Measurements from ENCODE around the gene USH2A. TPM values are rescaled to one million over a fixed set of nuclear protein-coding genes. Genes with fewer than 3 reads are reported as not detected.
A peak's percentile ranks its signal among the peaks of the same experiment; 100 is the strongest.

The USH2A gene
- total and polyA plus RNA-seq, 11 donors = 0.03 to 4.7 (median 1.7) TPM

DNA sequence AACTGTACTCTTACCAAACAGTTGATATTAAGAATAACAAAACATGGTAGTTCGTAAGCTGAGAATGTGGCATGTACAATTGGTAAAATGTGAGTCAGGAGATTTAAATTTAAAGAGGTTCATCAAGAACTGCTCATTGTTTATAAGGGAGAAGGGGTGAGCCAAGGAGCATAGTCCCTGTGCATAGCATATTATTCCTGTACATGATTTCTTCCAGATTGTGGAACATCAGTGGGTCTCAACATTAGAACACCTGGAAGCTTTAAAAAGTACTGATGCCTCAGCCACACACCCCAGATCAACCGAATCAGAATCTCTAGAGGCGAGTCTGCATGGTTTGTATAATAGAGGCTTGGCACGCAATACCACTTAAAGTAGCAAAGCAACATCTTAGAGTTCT lies 800.1 kb downstream of the USH2A start:
- Histone ChIP-seq H3K27ac (no peak overlapping the region), H3K9me3 (peaks cover 0 to 3% (median 0%) of the 10 kb centered on the region in 12 donors), H3K4me1 (peaks cover 0 to 1% (median 0%) of the 10 kb centered on the region in 12 donors), H3K4me3 (no peak overlapping the region), H3K36me3 (peaks cover 0 to 61% (median 37%) of the 10 kb centered on the region in 9 donors), H3K27me3 (no peaks in the 10 kb centered on the region)
- no peak for DNase-seq
- WGBS, 4 donors = 95 to 100% (median 97%) methylated on average over 4 of the region's 4 CpGs
- intact Hi-C loops (cut with DNase I) = no loop called here
- TF ChIP-seq, protein P1, sequence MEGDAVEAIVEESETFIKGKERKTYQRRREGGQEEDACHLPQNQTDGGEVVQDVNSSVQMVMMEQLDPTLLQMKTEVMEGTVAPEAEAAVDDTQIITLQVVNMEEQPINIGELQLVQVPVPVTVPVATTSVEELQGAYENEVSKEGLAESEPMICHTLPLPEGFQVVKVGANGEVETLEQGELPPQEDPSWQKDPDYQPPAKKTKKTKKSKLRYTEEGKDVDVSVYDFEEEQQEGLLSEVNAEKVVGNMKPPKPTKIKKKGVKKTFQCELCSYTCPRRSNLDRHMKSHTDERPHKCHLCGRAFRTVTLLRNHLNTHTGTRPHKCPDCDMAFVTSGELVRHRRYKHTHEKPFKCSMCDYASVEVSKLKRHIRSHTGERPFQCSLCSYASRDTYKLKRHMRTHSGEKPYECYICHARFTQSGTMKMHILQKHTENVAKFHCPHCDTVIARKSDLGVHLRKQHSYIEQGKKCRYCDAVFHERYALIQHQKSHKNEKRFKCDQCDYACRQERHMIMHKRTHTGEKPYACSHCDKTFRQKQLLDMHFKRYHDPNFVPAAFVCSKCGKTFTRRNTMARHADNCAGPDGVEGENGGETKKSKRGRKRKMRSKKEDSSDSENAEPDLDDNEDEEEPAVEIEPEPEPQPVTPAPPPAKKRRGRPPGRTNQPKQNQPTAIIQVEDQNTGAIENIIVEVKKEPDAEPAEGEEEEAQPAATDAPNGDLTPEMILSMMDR (IDR thresholded peaks at IDR 0.05) = no peak
- TF ChIP-seq POLR2A (IDR thresholded peaks at IDR 0.05) = no peak
- ATAC-seq = no peak

DNA sequence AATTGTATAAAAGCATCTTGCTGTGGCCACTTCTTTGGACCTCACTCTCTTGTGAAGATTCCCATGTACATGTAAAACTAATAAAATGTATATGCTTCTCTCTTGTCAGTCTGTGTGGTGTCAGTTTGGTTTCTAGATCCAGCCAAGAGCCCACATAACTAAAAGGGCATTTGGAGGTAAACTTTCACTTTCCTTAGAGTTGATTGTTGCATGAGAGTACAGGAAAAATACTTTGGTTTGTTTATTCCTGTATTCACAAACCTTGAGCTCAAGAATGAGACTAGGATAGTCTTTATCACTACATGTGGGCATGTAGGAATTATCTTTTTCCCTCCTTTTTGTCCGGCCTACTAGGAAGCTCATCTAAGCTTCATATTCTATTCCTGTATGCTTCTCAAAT lies 805.3 kb downstream of the USH2A start:
- intact Hi-C loops (cut with DNase I) = no loop called here
- Histone ChIP-seq H3K27ac (peak overlapping the region in 1 of 12 donors; percentile 7), H3K27me3 (no peaks in the 10 kb centered on the region), H3K9me3 (peaks cover 0 to 4% (median 0%) of the 10 kb centered on the region in 12 donors), H3K36me3 (peaks cover 0 to 79% (median 33%) of the 10 kb centered on the region in 9 donors), H3K4me3 (no peak overlapping the region), H3K4me1 (peaks cover 0 to 6% (median 0%) of the 10 kb centered on the region in 12 donors)
- WGBS, 4 donors = 61 to 80% (median 71%) methylated on average over 1 of the region's 1 CpG
- TF ChIP-seq, protein P1 (IDR thresholded peaks at IDR 0.05) = no peak
- TF ChIP-seq POLR2A (IDR thresholded peaks at IDR 0.05) = no peak
- no peak for ATAC-seq
- no peak for DNase-seq

DNA sequence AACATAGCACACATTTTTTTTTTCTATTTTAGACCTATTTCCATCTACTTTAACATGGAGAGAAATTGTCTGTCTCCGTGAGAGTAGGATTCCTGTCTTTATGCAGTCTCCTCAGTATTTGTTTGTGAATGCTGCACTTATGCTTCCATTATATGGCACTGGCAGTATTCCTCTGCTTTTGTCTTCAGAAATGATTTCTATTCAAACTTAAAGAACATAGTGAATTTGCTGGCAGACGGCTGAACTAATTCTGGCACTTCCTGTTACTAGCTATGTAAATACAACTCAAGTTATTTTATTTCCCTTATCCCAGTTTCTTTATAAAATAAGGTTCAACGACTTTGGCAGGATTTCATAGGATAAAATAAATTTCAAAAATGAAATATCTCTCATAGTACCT lies 810.9 kb downstream of the USH2A start:
- peaks cover 0 to 14% (median 3%) of the 10 kb centered on the region in 12 donors for H3K4me1 ChIP-seq
- no peak for DNase-seq
- no peak for ATAC-seq
- no peak overlapping the region for H3K4me3 ChIP-seq
- intact Hi-C loops (cut with DNase I) = no loop called here
- TF ChIP-seq, protein P1 (IDR thresholded peaks at IDR 0.05) = no peak
- no peak for TF ChIP-seq POLR2A (IDR thresholded peaks at IDR 0.05)
- WGBS, 4 donors = 42 to 63% (median 51%) methylated on average over 3 of the region's 3 CpGs
- peaks cover 0 to 4% (median 0%) of the 10 kb centered on the region in 12 donors for H3K9me3 ChIP-seq
- H3K27me3 ChIP-seq = no peaks in the 10 kb centered on the region
- H3K27ac ChIP-seq = no peak overlapping the region
- H3K36me3 ChIP-seq = peaks cover 0 to 84% (median 51%) of the 10 kb centered on the region in 9 donors

DNA sequence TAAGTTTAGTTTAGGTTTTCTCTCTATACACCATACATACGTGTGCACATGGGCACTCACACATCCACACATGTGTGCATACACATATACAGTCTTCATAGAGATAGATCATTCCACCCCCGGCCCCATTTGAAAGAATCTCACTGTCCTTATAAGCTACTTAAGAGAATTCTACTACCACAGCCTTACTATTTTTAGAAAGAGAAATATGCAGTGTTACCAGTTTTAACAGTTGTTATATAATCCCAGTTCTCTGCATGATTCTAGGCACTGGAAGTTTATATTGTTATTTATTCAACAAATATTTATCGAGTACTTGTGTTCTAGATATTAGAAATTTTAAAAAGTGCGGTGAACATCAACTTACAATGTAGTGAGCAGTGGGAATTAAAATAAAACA lies 814.6 kb downstream of the USH2A start:
- TF ChIP-seq, protein P1 (IDR thresholded peaks at IDR 0.05) = no peak
- TF ChIP-seq POLR2A (IDR thresholded peaks at IDR 0.05) = no peak
- Histone ChIP-seq H3K4me1 (peaks cover 0 to 14% (median 4%) of the 10 kb centered on the region in 12 donors), H3K9me3 (peaks cover 0 to 2% (median 0%) of the 10 kb centered on the region in 12 donors), H3K36me3 (peaks cover 0 to 84% (median 58%) of the 10 kb centered on the region in 9 donors), H3K27me3 (no peaks in the 10 kb centered on the region), H3K4me3 (no peak overlapping the region), H3K27ac (no peak overlapping the region)
- intact Hi-C loops (cut with DNase I) = loop anchor here in 1 of 10 donors (5.0 kb wide), 1 partner anchor 36 kb away; no protein-coding TSS in a partner anchor
- peak in 1 of 4 donors; percentile 26 for ATAC-seq
- WGBS, 4 donors = 80 to 84% (median 80%) methylated on average over 4 of the region's 4 CpGs
- DNase-seq = no peak
